Karpas-422 (cell line): ENCODE data around the gene ARSB. TPM values are rescaled to one million over a fixed set of nuclear protein-coding genes. Genes with fewer than 3 reads are reported as not detected.
"Not testable (repeated sequence)": the region's sequence is repeated elsewhere in the genome, so short reads cannot be mapped to it uniquely, and the experiment has no call there.

Source experiments
- DNase-seq: peaks from one replicate; pipeline ENCODE4 v3.0.0-alpha.2; 2015
- H2AFZ ChIP-seq: fragments of 200-600 bp; sonication (generic); 2 replicates; pipeline ENCODE4 v1.6.1; 2014; ENCODE audit warnings: antibody characterized with exemption, low read length, mixed read lengths
- H3K27ac ChIP-seq: fragments of 200-600 bp; sonication (generic); 2 replicates; pipeline ENCODE4 v1.5.1; 2014; ENCODE audit warnings: mild to moderate bottlenecking, low read length, moderate library complexity
- H3K27me3 ChIP-seq: fragments of 200-600 bp; sonication (generic); 2 replicates; pipeline ENCODE4 v1.6.1; 2014; ENCODE audit warnings: low read length, mixed read lengths
- H3K36me3 ChIP-seq: fragments of 200-600 bp; sonication (generic); 2 replicates; pipeline ENCODE4 v1.6.1; 2014; ENCODE audit warnings: low read length, mixed read lengths; ENCODE audit not compliant: insufficient read depth
- H3K4me1 ChIP-seq: fragments of 200-600 bp; sonication (generic); 2 replicates; pipeline ENCODE4 v1.6.1; 2014; ENCODE audit warnings: mild to moderate bottlenecking, low read length, mixed read lengths
- H3K4me2 ChIP-seq: fragments of 200-600 bp; sonication (generic); 2 replicates; pipeline ENCODE4 v1.6.1; 2014; ENCODE audit warnings: low read length, low read depth, mild to moderate bottlenecking; ENCODE audit not compliant: poor library complexity, severe bottlenecking
- H3K4me3 ChIP-seq: fragments of 200-600 bp; sonication (generic); 2 replicates; pipeline ENCODE4 v1.5.1; 2014; ENCODE audit warnings: mild to moderate bottlenecking, antibody characterized with exemption, low read length, mixed read lengths
- H3K79me2 ChIP-seq: fragments of 200-600 bp; sonication (generic); 2 replicates; pipeline ENCODE4 v1.6.1; 2014; ENCODE audit warnings: mild to moderate bottlenecking, low read length, mixed read lengths
- H3K9ac ChIP-seq: fragments of 200-600 bp; sonication (generic); 2 replicates; pipeline ENCODE4 v1.6.0; 2014; ENCODE audit warnings: low read length
- H3K9me2 ChIP-seq: fragments of 200-600 bp; sonication (generic), shearing (Covaris generic); replicated peaks from 2 replicates; pipeline ENCODE4 v1.6.0; 2014; ENCODE audit warnings: mild to moderate bottlenecking, low read length, moderate library complexity; ENCODE audit not compliant: insufficient read depth
- H3K9me3 ChIP-seq: fragments of 300-700, 200-600 bp; sonication (generic); 2 replicates; pipeline ENCODE4 v1.6.1; 2014; ENCODE audit warnings: low read length, mixed read lengths
- H4K20me1 ChIP-seq: fragments of 200-600 bp; sonication (generic); 2 replicates; pipeline ENCODE4 v1.6.1; 2014; ENCODE audit warnings: mild to moderate bottlenecking, antibody characterized with exemption, low read length, low read depth; ENCODE audit not compliant: insufficient read depth
- total RNA-seq: library from RNA; depleted of rRNA; stranded (reverse); fragments of >200 nt; shearing (Covaris generic); gene quantifications from 2 replicates; pipeline ENCODE4 v1.2.3, GENCODE V29; 2014; ENCODE audit warnings: low replicate concordance

Gene ARSB
- total RNA-seq, 1 experiment from 2014 or later: 10.8 TPM

GRCh38 chr5:78886341-78887230, 98.5 kb downstream of the ARSB start:
- Histone ChIP-seq H3K27ac (no peak overlapping the region), H3K79me2 (no peaks in the 10 kb centered on the region), H3K4me1 (peaks cover 4% of the 10 kb centered on the region), H3K9me3 (no peaks in the 10 kb centered on the region), H3K4me3 (no peak overlapping the region), H4K20me1 (no peaks in the 10 kb centered on the region), H3K9me2 (no peaks in the 10 kb centered on the region), H3K27me3 (no peaks in the 10 kb centered on the region), H3K36me3 (no peaks in the 10 kb centered on the region), H3K9ac (no peak overlapping the region), H3K4me2 (no peak overlapping the region), H2AFZ (no peak overlapping the region)
- DNase-seq: peak; percentile 71

GRCh38 chr5:78881884-78882283, 103.2 kb downstream of the ARSB start:
- no peak overlapping the region for H2AFZ ChIP-seq
- no peak overlapping the region for H3K27ac ChIP-seq
- H3K36me3 ChIP-seq: no peaks in the 10 kb centered on the region
- peak; percentile 4 for DNase-seq
- H3K4me2 ChIP-seq: no peak overlapping the region
- H3K79me2 ChIP-seq: no peaks in the 10 kb centered on the region
- H3K9ac ChIP-seq: no peak overlapping the region
- H3K9me3 ChIP-seq: no peaks in the 10 kb centered on the region
- no peak overlapping the region for H3K4me3 ChIP-seq
- H3K9me2 ChIP-seq: no peaks in the 10 kb centered on the region
- no peaks in the 10 kb centered on the region for H3K4me1 ChIP-seq
- no peaks in the 10 kb centered on the region for H4K20me1 ChIP-seq
- no peaks in the 10 kb centered on the region for H3K27me3 ChIP-seq

- Histone ChIP-seq H4K20me1 (no peaks in the 10 kb centered on the region), H3K27ac (no peak overlapping the region), H3K9me3 (no peaks in the 10 kb centered on the region), H3K4me1 (no peaks in the 10 kb centered on the region), H3K4me3 (no peak overlapping the region), H2AFZ (no peak overlapping the region), H3K9me2 (no peaks in the 10 kb centered on the region), H3K9ac (no peak overlapping the region), H3K36me3 (no peaks in the 10 kb centered on the region), H3K27me3 (no peaks in the 10 kb centered on the region), H3K79me2 (no peaks in the 10 kb centered on the region), H3K4me2 (no peak overlapping the region)
- peak; percentile 26 for DNase-seq
These were observed 105.6 kb downstream of the ARSB start for GRCh38 chr5:78879516-78879915.

- not testable (repeated sequence) for H3K9me2 ChIP-seq
These were observed 119.0 kb downstream of the ARSB start for GRCh38 chr5:78866076-78866475.

GRCh38 chr5:78858364-78858763, 126.7 kb downstream of the ARSB start:
- Histone ChIP-seq H4K20me1 (no peaks in the 10 kb centered on the region), H3K36me3 (no peaks in the 10 kb centered on the region), H3K9me3 (no peaks in the 10 kb centered on the region), H3K27ac (no peak overlapping the region), H3K4me2 (no peak overlapping the region), H3K4me1 (no peaks in the 10 kb centered on the region), H3K9me2 (no peaks in the 10 kb centered on the region), H3K79me2 (no peaks in the 10 kb centered on the region), H2AFZ (no peak overlapping the region), H3K27me3 (no peaks in the 10 kb centered on the region), H3K4me3 (no peak overlapping the region), H3K9ac (no peak overlapping the region)
- DNase-seq: no peak

More at GRCh38 chr5:78866076-78866475, 119.0 kb downstream of the ARSB start:
- not testable (repeated sequence) for H3K9me3 ChIP-seq, H2AFZ ChIP-seq, H3K79me2 ChIP-seq, H3K4me1 ChIP-seq, H3K36me3 ChIP-seq, H3K27me3 ChIP-seq, H3K4me2 ChIP-seq, H3K4me3 ChIP-seq, H3K9ac ChIP-seq, H3K27ac ChIP-seq, H4K20me1 ChIP-seq, DNase-seq

- Histone ChIP-seq H2AFZ (no peak overlapping the region), H3K27me3 (no peaks in the 10 kb centered on the region), H3K4me3 (no peak overlapping the region), H3K79me2 (no peaks in the 10 kb centered on the region), H4K20me1 (no peaks in the 10 kb centered on the region), H3K36me3 (no peaks in the 10 kb centered on the region), H3K9me3 (no peaks in the 10 kb centered on the region), H3K9ac (no peak overlapping the region), H3K9me2 (no peaks in the 10 kb centered on the region), H3K27ac (no peak overlapping the region), H3K4me2 (no peak overlapping the region), H3K4me1 (no peaks in the 10 kb centered on the region)
- no peak for DNase-seq
These were observed 130.1 kb downstream of the ARSB start for GRCh38 chr5:78855026-78855425.

- H3K36me3 ChIP-seq, H3K4me1 ChIP-seq, H3K9ac ChIP-seq, H3K4me3 ChIP-seq, H3K79me2 ChIP-seq, H3K9me3 ChIP-seq, H2AFZ ChIP-seq, H4K20me1 ChIP-seq, DNase-seq, H3K27ac ChIP-seq, H3K27me3 ChIP-seq, H3K4me2 ChIP-seq, H3K9me2 ChIP-seq: not testable (repeated sequence)
These were observed 133.2 kb downstream of the ARSB start for GRCh38 chr5:78851891-78852290.

GRCh38 chr5:78845470-78845869, 139.6 kb downstream of the ARSB start:
- Histone ChIP-seq H3K9me2 (no peaks in the 10 kb centered on the region), H3K4me3 (no peak overlapping the region), H3K27ac (no peak overlapping the region), H3K9ac (no peak overlapping the region), H3K36me3 (no peaks in the 10 kb centered on the region), H3K4me2 (no peak overlapping the region), H3K4me1 (peaks cover 5% of the 10 kb centered on the region), H4K20me1 (no peaks in the 10 kb centered on the region), H3K79me2 (no peaks in the 10 kb centered on the region), H3K27me3 (no peaks in the 10 kb centered on the region), H2AFZ (no peak overlapping the region), H3K9me3 (no peaks in the 10 kb centered on the region)
- DNase-seq: no peak
